Stomach smooth muscle (tissue), 2 donors: ENCODE data around the gene DNAJC18.

ENCODE experiments used
- H3K27ac ChIP-seq: one replicate; pipeline ENCODE4 v1.7.0; 2013; ENCODE audit warnings: mild to moderate bottlenecking, low read length, inconsistent platforms
- H3K27me3 ChIP-seq, 2 donors: one replicate each; pipeline ENCODE4 v1.7.0; 2013; ENCODE audit warnings: low read length in 2 of 2; ENCODE audit not compliant: insufficient read depth in 2 of 2, control insufficient read depth in 1 of 2
- H3K36me3 ChIP-seq, 2 donors: one replicate each; pipeline ENCODE4 v1.7.0; 2013; ENCODE audit warnings: low read length in 2 of 2; ENCODE audit not compliant: control insufficient read depth in 2 of 2, insufficient read depth in 2 of 2
- H3K4me1 ChIP-seq: one replicate; pipeline ENCODE4 v1.7.0; 2013; ENCODE audit warnings: low read length; ENCODE audit not compliant: control insufficient read depth, insufficient read depth
- H3K4me3 ChIP-seq, 2 donors: one replicate each; pipeline ENCODE4 v1.7.0; 2013; ENCODE audit warnings: low read length in 2 of 2
- H3K9ac ChIP-seq, 2 donors: one replicate each; pipeline ENCODE4 v1.7.0; 2013; ENCODE audit warnings: low read length in 2 of 2, mild to moderate bottlenecking in 1 of 2
- H3K9me3 ChIP-seq, 2 donors: one replicate each; pipeline ENCODE4 v1.7.0; 2013; ENCODE audit warnings: low read length in 2 of 2; ENCODE audit not compliant: control insufficient read depth in 2 of 2
- donor health status: healthy.
- donor health status: Pancreatic carcinoma.

The DNAJC18 gene

GRCh38 chr5:139425497-139425896 is 13.8 kb downstream of the DNAJC18 start:
- peaks cover 17 to 22% of the 10 kb centered on the region in 2 donors for H3K36me3 ChIP-seq
- no peak overlapping the region for H3K9ac ChIP-seq
- H3K4me1 ChIP-seq, result no peaks in the 10 kb centered on the region
- no peaks in the 10 kb centered on the region for H3K27me3 ChIP-seq
- no peak overlapping the region for H3K4me3 ChIP-seq
- H3K9me3 ChIP-seq, result no peaks in the 10 kb centered on the region
- H3K27ac ChIP-seq, result no peak overlapping the region

- peaks cover 25 to 33% of the 10 kb centered on the region in 2 donors for H3K36me3 ChIP-seq
- no peaks in the 10 kb centered on the region for H3K9me3 ChIP-seq
- no peaks in the 10 kb centered on the region for H3K27me3 ChIP-seq
- no peak overlapping the region for H3K4me3 ChIP-seq
- H3K9ac ChIP-seq, result no peak overlapping the region
- H3K27ac ChIP-seq, result no peak overlapping the region
- peaks cover 11% of the 10 kb centered on the region for H3K4me1 ChIP-seq
These were observed 16.9 kb downstream of the DNAJC18 start for GRCh38 chr5:139422307-139422893.

- Histone ChIP-seq H3K36me3 (peaks cover 19 to 22% of the 10 kb centered on the region in 2 donors), H3K9ac (no peak overlapping the region), H3K27ac (no peak overlapping the region), H3K27me3 (no peaks in the 10 kb centered on the region), H3K9me3 (no peaks in the 10 kb centered on the region), H3K4me1 (peaks cover 35% of the 10 kb centered on the region), H3K4me3 (no peak overlapping the region)
These were observed 19.8 kb downstream of the DNAJC18 start for GRCh38 chr5:139419226-139420192.

- no peaks in the 10 kb centered on the region for H3K27me3 ChIP-seq
- H3K4me3 ChIP-seq, result no peak overlapping the region
- peaks cover 17 to 20% of the 10 kb centered on the region in 2 donors for H3K36me3 ChIP-seq
- no peak overlapping the region for H3K27ac ChIP-seq
- no peak overlapping the region for H3K9ac ChIP-seq
- H3K4me1 ChIP-seq, result peaks cover 40% of the 10 kb centered on the region
- no peaks in the 10 kb centered on the region for H3K9me3 ChIP-seq
These were observed 20.5 kb downstream of the DNAJC18 start for GRCh38 chr5:139418793-139419192.

GRCh38 chr5:139417214-139417613 is 22.1 kb downstream of the DNAJC18 start:
- H3K27me3 ChIP-seq, result no peaks in the 10 kb centered on the region
- no peak overlapping the region for H3K4me3 ChIP-seq
- H3K4me1 ChIP-seq, result peaks cover 44% of the 10 kb centered on the region
- H3K9ac ChIP-seq, result no peak overlapping the region
- H3K9me3 ChIP-seq, result no peaks in the 10 kb centered on the region
- H3K36me3 ChIP-seq, result peaks cover 16 to 22% of the 10 kb centered on the region in 2 donors
- no peak overlapping the region for H3K27ac ChIP-seq

- Histone ChIP-seq H3K27me3 (no peaks in the 10 kb centered on the region), H3K27ac (no peak overlapping the region)
These were observed 22.7 kb downstream of the DNAJC18 start for GRCh38 chr5:139416651-139417050.

DNA sequence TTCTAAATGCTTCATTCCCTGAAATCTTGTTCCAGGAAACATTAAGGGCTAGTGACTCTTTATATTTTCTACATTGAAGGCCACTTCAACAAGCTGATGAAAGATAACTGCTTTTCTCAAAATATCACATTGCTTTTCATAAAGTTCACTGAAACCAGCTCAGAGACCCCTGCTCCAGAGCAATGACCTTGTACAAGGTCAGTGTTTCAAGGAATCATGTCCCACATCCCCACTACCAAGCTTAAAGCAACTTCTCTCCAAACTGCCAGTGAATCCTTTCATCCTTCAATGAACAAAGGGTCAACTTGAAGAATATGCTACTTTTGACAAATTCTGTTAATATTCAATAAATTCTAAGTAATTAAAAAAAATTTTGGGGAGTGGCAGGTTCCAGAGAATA is 23.5 kb downstream of the DNAJC18 start:
- H3K9me3 ChIP-seq, result no peaks in the 10 kb centered on the region
- no peak overlapping the region for H3K4me3 ChIP-seq
- H3K36me3 ChIP-seq, result peaks cover 16 to 22% of the 10 kb centered on the region in 2 donors
- peaks cover 48% of the 10 kb centered on the region for H3K4me1 ChIP-seq
- no peaks in the 10 kb centered on the region for H3K27me3 ChIP-seq
- peak overlapping the region; percentile 18 for H3K27ac ChIP-seq
- H3K9ac ChIP-seq, result no peak overlapping the region

More at GRCh38 chr5:139416651-139417050, 22.7 kb downstream of the DNAJC18 start:
- Histone ChIP-seq H3K9me3 (no peaks in the 10 kb centered on the region), H3K36me3 (peaks cover 16 to 22% of the 10 kb centered on the region in 2 donors), H3K4me1 (peaks cover 44% of the 10 kb centered on the region), H3K4me3 (peak overlapping the region in 1 of 2 donors; percentile 22), H3K9ac (no peak overlapping the region)

- Histone ChIP-seq H3K36me3 (peaks cover 16 to 22% of the 10 kb centered on the region in 2 donors), H3K9ac (no peak overlapping the region), H3K4me1 (peaks cover 50% of the 10 kb centered on the region), H3K27me3 (no peaks in the 10 kb centered on the region), H3K27ac (peak overlapping the region; percentile 18), H3K9me3 (no peaks in the 10 kb centered on the region), H3K4me3 (peak overlapping the region in 1 of 2 donors; percentile 40)
These were observed 24.0 kb downstream of the DNAJC18 start for GRCh38 chr5:139415221-139415861.

GRCh38 chr5:139414581-139415130 is 24.7 kb downstream of the DNAJC18 start:
- Histone ChIP-seq H3K4me3 (peak overlapping the region in 1 of 2 donors; percentile 44), H3K4me1 (peaks cover 54% of the 10 kb centered on the region), H3K36me3 (peaks cover 11 to 15% of the 10 kb centered on the region in 2 donors), H3K9me3 (no peaks in the 10 kb centered on the region), H3K9ac (no peak overlapping the region), H3K27ac (peak overlapping the region; percentile 53), H3K27me3 (no peaks in the 10 kb centered on the region)

DNA sequence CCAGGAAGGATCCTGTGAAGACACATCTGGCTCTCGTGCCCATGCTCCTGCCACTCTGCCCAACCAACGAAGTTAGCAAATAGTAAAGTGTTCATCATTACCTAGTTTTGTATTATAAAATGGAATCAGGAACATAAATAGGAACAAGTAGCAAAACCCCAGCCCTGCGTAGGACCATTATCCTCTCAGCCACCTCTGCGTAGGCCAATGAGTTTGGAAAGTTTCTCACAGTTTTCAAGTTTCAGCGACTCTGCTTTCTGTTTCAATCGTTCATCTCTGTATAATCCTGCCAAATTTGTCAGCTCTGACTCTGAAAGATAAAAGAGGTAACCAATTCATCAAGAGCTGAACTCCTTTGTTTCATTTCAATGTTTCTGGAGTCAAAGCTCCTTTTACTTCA is 25.4 kb downstream of the DNAJC18 start:
- no peak overlapping the region for H3K9ac ChIP-seq
- H3K4me1 ChIP-seq, result peaks cover 47% of the 10 kb centered on the region
- H3K9me3 ChIP-seq, result no peaks in the 10 kb centered on the region
- no peak overlapping the region for H3K4me3 ChIP-seq
- H3K36me3 ChIP-seq, result peaks cover 5 to 9% of the 10 kb centered on the region in 2 donors
- no peaks in the 10 kb centered on the region for H3K27me3 ChIP-seq
- H3K27ac ChIP-seq, result peak overlapping the region; percentile 53
